ENCODE results near the gene ATP6V0A4.

- TF ChIP-seq PATZ1 (CRISPR knock-in tag; IDR thresholded peaks at IDR 0.05; ENCODE audit: borderline replicate concordance) (no peak), RARB (CRISPR knock-in tag; IDR thresholded peaks at IDR 0.05) (no peak), ZFP3 (CRISPR knock-in tag; IDR thresholded peaks at IDR 0.05) (no peak), ESRRG (CRISPR knock-in tag; IDR thresholded peaks at IDR 0.05) (no peak), TCF4 (CRISPR knock-in tag; IDR thresholded peaks at IDR 0.05; ENCODE audit: borderline replicate concordance) (no peak), CSDC2 (CRISPR knock-in tag; IDR thresholded peaks at IDR 0.05) (no peak), SNAI2 (CRISPR knock-in tag; IDR thresholded peaks at IDR 0.05) (no peak), ZFP30 (CRISPR knock-in tag; IDR thresholded peaks at IDR 0.05) (no peak), CREB5 (CRISPR knock-in tag; IDR thresholded peaks at IDR 0.05; ENCODE audit: low read depth) (no peak), ZC3H10 (CRISPR knock-in tag; IDR thresholded peaks at IDR 0.05) (no peak), CSRNP3 (CRISPR knock-in tag; IDR thresholded peaks at IDR 0.05) (no peak), BACH2 (CRISPR knock-in tag; IDR thresholded peaks at IDR 0.05; ENCODE audit: borderline replicate concordance) (no peak), ZNF565 (CRISPR knock-in tag; conservative IDR thresholded peaks at IDR 0.05; ENCODE audit: low read depth) (no peak)
Observed at GRCh38 chr7:138670594-138670993, 127.4 kb downstream of the ATP6V0A4 start.

All from SK-N-SH treated with all-trans-retinoic acid at 6 μM for 48 hours (cell line).